K562 (cell line): ENCODE measurements around the gene SH3BP5L. TPM values are rescaled to one million over a fixed set of nuclear protein-coding genes. Genes with fewer than 3 reads are reported as not detected.

ENCODE experiments used
- CEBPG ChIP-seq, 3 experiments: fragments of 200-800 bp in 1 of 3; sonication (Bioruptor generic) in 1 of 3; sonication (generic) in 1 of 3; formaldehyde crosslinking in 1 of 3; IDR thresholded peaks in 2 of 3; conservative IDR thresholded peaks in 1 of 3; 2 replicates each; pipeline versions ENCODE4 v1.6.1 to v1.8.0; 2016 to 2022; ENCODE audit warnings: missing compliant biosample characterization in 2 of 3, missing genetic modification characterization in 2 of 3, mild to moderate bottlenecking in 1 of 3, missing genetic modification reagents in 1 of 3
- CTBP1 ChIP-seq: fragments of 450-650 bp; IDR thresholded peaks from 2 replicates; pipeline ENCODE4 v1.6.1; 2016; ENCODE audit warnings: borderline replicate concordance
- EGR1 ChIP-seq: fragments of 450-650 bp; conservative IDR thresholded peaks from 2 replicates; pipeline ENCODE4 v1.6.1; 2017; ENCODE audit warnings: mild to moderate bottlenecking
- GABPB1 ChIP-seq: sonication (generic); formaldehyde crosslinking; IDR thresholded peaks from 2 replicates; pipeline ENCODE4 v1.8.0; 2022; ENCODE audit warnings: mild to moderate bottlenecking, missing genetic modification reagents
- KHSRP ChIP-seq: fragments of 450-650 bp; IDR thresholded peaks from 2 replicates; pipeline ENCODE4 v1.6.1; 2017
- KLF13 ChIP-seq: fragments of 450-650 bp; IDR thresholded peaks from 2 replicates; pipeline ENCODE4 v1.6.1; 2016; ENCODE audit warnings: missing genetic modification characterization, low read depth, mild to moderate bottlenecking, missing compliant biosample characterization, moderate library complexity, borderline replicate concordance
- MEF2A ChIP-seq: IDR thresholded peaks from 2 replicates; pipeline ENCODE4 v1.6.1; 2011; ENCODE audit warnings: low read depth, mild to moderate bottlenecking, low read length, moderate library complexity; ENCODE audit not compliant: control insufficient read depth
- NCOA2 ChIP-seq, 2 experiments: fragments of 450-650 bp; IDR thresholded peaks; 2 replicates each; pipeline ENCODE4 v1.6.1; 2018; ENCODE audit warnings: mild to moderate bottlenecking in 2 of 2, moderate library complexity in 1 of 2; ENCODE audit not compliant: partially characterized antibody in 2 of 2
- NCOA4 ChIP-seq: fragments of 450-650 bp; IDR thresholded peaks from 2 replicates; pipeline ENCODE4 v1.6.1; 2018; ENCODE audit warnings: mild to moderate bottlenecking; ENCODE audit not compliant: partially characterized antibody
- RHOXF2B ChIP-seq: fragments of 250-450 bp; sonication (Bioruptor Pico); conservative IDR thresholded peaks from 2 replicates; pipeline ENCODE4 v1.5.1; 2021
- SAFB ChIP-seq: fragments of 200-400 bp; formaldehyde crosslinking; IDR thresholded peaks from 2 replicates; pipeline ENCODE4 v1.6.1; 2017; ENCODE audit warnings: low read depth, low read length, borderline replicate concordance
- SAFB2 ChIP-seq: fragments of 200-400 bp; formaldehyde crosslinking; IDR thresholded peaks from 2 replicates; pipeline ENCODE4 v1.6.1; 2018; ENCODE audit warnings: borderline replicate concordance, low read length, low read depth, moderate library complexity; ENCODE audit not compliant: severe bottlenecking
- SMAD1 ChIP-seq: fragments of 150-350 bp; IDR thresholded peaks from 2 replicates; pipeline ENCODE4 v1.6.1; 2014; ENCODE audit warnings: low read length, low read depth; ENCODE audit not compliant: partially characterized antibody
- SP2 ChIP-seq: IDR thresholded peaks from 2 replicates; pipeline ENCODE4 v1.6.1; 2011; ENCODE audit warnings: mild to moderate bottlenecking, low read depth, low read length, moderate library complexity; ENCODE audit not compliant: poor library complexity, severe bottlenecking; ENCODE audit errors: extremely low read depth
- ZNF134 ChIP-seq: fragments of 250-450 bp; sonication (Bioruptor Pico); conservative IDR thresholded peaks from 2 replicates; pipeline ENCODE4 v1.4.0; 2020
- ZNF224 ChIP-seq: sonication (generic); formaldehyde crosslinking; IDR thresholded peaks from 2 replicates; pipeline ENCODE4 v1.8.0; 2022; ENCODE audit warnings: mild to moderate bottlenecking, missing genetic modification reagents
- ZNF347 ChIP-seq: fragments of 450-650 bp; formaldehyde crosslinking; IDR thresholded peaks from 2 replicates; pipeline ENCODE4 v1.4.0; 2020; ENCODE audit warnings: low read depth, mild to moderate bottlenecking, moderate library complexity
- ZNF384 ChIP-seq: IDR thresholded peaks from 2 replicates; pipeline ENCODE4 v1.6.1; 2012; ENCODE audit warnings: low read depth, low read length, improper control_type of control experiment
- polyA plus RNA-seq, 8 experiments: library from polyadenylated mRNA; depleted of rRNA in 4 of 8; stranded (reverse) in 5 of 8; unstranded in 3 of 8; fragments of >200 nt; fragmentation: Nextera tagmentation in 2 of 8; fragmentation: Illumina TruSeq in 1 of 8; extraction: Ambion mirVana in 2 of 8; extraction: Trizol in 1 of 8; gene quantifications; 2 replicates each; pipeline versions ENCODE4 v1.2.1 to v1.2.3, GENCODE V29; 2011 to 2014; ENCODE audit warnings: inconsistent platforms in 1 of 8, missing spikeins in 1 of 8
- total RNA-seq, 7 experiments: library from RNA; depleted of rRNA in 6 of 7; stranded (reverse); fragments of >200 nt in 6 of 7; fragmentation: Illumina TruSeq in 2 of 7; extraction: Trizol in 2 of 7; gene quantifications; 2 replicates each; pipeline versions ENCODE4 v1.2.1 to v1.2.3, GENCODE V29; 2011 to 2021; ENCODE audit warnings: low replicate concordance in 1 of 7
- TF ChIP-seq, protein P1 (sequence below), 3 experiments: fragments of 200-800 bp in 1 of 3; fragments of 250-450 bp in 1 of 3; fragments of 450-650 bp in 1 of 3; sonication (Bioruptor Pico) in 1 of 3; sonication (Bioruptor generic) in 1 of 3; formaldehyde crosslinking in 1 of 3; IDR thresholded peaks; 2 replicates each; pipeline versions ENCODE4 v1.6.1 to v1.8.0; 2016 to 2022; ENCODE audit warnings: mild to moderate bottlenecking in 2 of 3, missing genetic modification characterization in 2 of 3, missing compliant biosample characterization in 1 of 3, moderate library complexity in 1 of 3
- TF ChIP-seq, protein P2 (sequence below): sonication (generic); formaldehyde crosslinking; IDR thresholded peaks from 2 replicates; pipeline ENCODE4 v1.8.0; 2023; ENCODE audit warnings: mild to moderate bottlenecking, missing genetic modification reagents
- TF ChIP-seq, protein P3 (sequence below): fragments of 450-650 bp; IDR thresholded peaks from 2 replicates; pipeline ENCODE4 v1.6.1; 2014; ENCODE audit warnings: low read depth, mild to moderate bottlenecking, moderate library complexity, borderline replicate concordance

The SH3BP5L gene
- total and polyA plus RNA-seq, 9 of the 15 experiments (the other 6 are each of a cell fraction or from before 2014, with no cell fraction given) = 1.9 to 26.5 (median 15.8) TPM

DNA sequence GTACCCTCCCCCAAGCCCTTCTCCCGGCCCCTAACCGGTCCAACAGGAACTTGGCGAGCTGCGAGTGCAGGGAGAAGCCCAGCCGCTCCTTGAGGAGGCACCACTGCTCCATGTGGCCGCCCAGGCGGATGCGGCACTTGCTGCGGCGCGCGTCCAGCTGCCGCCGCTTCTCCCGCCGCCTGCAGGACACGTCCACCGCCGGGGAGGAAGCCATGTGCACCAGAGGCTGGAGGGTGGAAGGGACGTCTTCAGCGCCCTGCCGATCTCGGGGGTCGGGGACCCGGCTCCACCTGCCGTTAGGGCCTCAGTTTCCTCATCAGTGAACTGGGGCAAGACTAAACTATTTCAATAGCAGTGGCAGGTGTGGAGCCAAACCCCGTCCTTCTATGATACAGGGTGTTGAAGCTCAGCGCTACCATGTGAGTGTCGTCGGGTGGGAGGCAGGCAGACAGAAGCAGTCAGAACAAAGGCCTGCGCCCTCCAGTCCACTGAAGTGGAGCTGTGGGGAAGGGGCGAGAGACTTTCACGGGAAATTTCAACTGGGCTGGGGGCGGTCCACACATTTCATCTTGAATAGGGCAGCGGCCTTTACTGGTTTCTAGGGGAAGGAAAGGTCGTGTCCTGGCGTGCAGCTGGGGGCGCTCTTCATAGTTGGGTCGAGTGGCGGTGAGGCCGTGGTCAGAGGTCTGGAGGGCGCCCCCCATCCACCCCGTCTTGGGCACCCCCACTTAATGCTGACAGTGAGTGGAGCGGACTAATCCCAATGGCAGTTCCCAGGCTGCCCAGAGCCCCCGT lies 32.6 kb upstream of the SH3BP5L start (continued):
- peak; percentile 69 for TF ChIP-seq GABPB1 (CRISPR knock-in tag)
- TF ChIP-seq ZNF224 (CRISPR knock-in tag) = peak; percentile 73; the same call in 1 of the 2 replicates
- TF ChIP-seq ZNF347 (CRISPR knock-in tag) = no peak
- TF ChIP-seq RHOXF2B (CRISPR knock-in tag) = no peak
- TF ChIP-seq, protein P1, sequence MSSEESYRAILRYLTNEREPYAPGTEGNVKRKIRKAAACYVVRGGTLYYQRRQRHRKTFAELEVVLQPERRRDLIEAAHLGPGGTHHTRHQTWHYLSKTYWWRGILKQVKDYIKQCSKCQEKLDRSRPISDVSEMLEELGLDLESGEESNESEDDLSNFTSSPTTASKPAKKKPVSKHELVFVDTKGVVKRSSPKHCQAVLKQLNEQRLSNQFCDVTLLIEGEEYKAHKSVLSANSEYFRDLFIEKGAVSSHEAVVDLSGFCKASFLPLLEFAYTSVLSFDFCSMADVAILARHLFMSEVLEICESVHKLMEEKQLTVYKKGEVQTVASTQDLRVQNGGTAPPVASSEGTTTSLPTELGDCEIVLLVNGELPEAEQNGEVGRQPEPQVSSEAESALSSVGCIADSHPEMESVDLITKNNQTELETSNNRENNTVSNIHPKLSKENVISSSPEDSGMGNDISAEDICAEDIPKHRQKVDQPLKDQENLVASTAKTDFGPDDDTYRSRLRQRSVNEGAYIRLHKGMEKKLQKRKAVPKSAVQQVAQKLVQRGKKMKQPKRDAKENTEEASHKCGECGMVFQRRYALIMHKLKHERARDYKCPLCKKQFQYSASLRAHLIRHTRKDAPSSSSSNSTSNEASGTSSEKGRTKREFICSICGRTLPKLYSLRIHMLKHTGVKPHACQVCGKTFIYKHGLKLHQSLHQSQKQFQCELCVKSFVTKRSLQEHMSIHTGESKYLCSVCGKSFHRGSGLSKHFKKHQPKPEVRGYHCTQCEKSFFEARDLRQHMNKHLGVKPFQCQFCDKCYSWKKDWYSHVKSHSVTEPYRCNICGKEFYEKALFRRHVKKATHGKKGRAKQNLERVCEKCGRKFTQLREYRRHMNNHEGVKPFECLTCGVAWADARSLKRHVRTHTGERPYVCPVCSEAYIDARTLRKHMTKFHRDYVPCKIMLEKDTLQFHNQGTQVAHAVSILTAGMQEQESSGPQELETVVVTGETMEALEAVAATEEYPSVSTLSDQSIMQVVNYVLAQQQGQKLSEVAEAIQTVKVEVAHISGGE (CRISPR knock-in tag; IDR thresholded peaks at IDR 0.05) = no peak; a peak in 2 of 6 replicates
- TF ChIP-seq SAFB = no peak
- TF ChIP-seq MEF2A = no peak
- TF ChIP-seq SAFB2 = no peak
- TF ChIP-seq SP2 = no peak
- no peak for TF ChIP-seq SMAD1
- peak; percentile 78 for TF ChIP-seq CTBP1
- TF ChIP-seq CEBPG (CRISPR knock-in tag; IDR thresholded peaks at IDR 0.05) = no peak
- TF ChIP-seq CEBPG (tag; conservative IDR thresholded peaks at IDR 0.05 in 1 of 2, IDR thresholded peaks at IDR 0.05 in 1 of 2) = no peak
- no peak for TF ChIP-seq KHSRP
- no peak for TF ChIP-seq ZNF134 (CRISPR knock-in tag)
- TF ChIP-seq, protein P2, sequence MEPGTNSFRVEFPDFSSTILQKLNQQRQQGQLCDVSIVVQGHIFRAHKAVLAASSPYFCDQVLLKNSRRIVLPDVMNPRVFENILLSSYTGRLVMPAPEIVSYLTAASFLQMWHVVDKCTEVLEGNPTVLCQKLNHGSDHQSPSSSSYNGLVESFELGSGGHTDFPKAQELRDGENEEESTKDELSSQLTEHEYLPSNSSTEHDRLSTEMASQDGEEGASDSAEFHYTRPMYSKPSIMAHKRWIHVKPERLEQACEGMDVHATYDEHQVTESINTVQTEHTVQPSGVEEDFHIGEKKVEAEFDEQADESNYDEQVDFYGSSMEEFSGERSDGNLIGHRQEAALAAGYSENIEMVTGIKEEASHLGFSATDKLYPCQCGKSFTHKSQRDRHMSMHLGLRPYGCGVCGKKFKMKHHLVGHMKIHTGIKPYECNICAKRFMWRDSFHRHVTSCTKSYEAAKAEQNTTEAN (CRISPR knock-in tag) = peak; percentile 91; the same call in 1 of the 2 replicates
- TF ChIP-seq ZNF384 = 0 out of 2 replicates have a peak, but pooled peaks have one; percentile 5
- TF ChIP-seq NCOA4 = no peak
- TF ChIP-seq KLF13 (tag) = no peak
- TF ChIP-seq, protein P3, sequence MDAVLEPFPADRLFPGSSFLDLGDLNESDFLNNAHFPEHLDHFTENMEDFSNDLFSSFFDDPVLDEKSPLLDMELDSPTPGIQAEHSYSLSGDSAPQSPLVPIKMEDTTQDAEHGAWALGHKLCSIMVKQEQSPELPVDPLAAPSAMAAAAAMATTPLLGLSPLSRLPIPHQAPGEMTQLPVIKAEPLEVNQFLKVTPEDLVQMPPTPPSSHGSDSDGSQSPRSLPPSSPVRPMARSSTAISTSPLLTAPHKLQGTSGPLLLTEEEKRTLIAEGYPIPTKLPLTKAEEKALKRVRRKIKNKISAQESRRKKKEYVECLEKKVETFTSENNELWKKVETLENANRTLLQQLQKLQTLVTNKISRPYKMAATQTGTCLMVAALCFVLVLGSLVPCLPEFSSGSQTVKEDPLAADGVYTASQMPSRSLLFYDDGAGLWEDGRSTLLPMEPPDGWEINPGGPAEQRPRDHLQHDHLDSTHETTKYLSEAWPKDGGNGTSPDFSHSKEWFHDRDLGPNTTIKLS = peak; percentile 87
- no peak for TF ChIP-seq EGR1
- no peak for TF ChIP-seq NCOA2 (IDR thresholded peaks at IDR 0.05; ENCODE audit: partially characterized antibody in 2 of 2)
